GM21515 (cell line): Measurements from ENCODE around the gene AKAP1.

Experiments
- ATAC-seq: cut with Tn5 transposase; IDR thresholded peaks from one replicate; pipeline ENCODE4 v1.9.1; 2021; ENCODE audit not compliant: unreplicated experiment

AKAP1 gene

GRCh38 chr17:57125866-57126265, 40.8 kb downstream of the AKAP1 start:
- no peak for ATAC-seq

- no peak for ATAC-seq
Observed at GRCh38 chr17:57130708-57131461, 45.8 kb downstream of the AKAP1 start.

- no peak for ATAC-seq
Observed at GRCh38 chr17:57132663-57133062, 47.6 kb downstream of the AKAP1 start.

- no peak for ATAC-seq
Observed at GRCh38 chr17:57133486-57133885, 48.4 kb downstream of the AKAP1 start.

- ATAC-seq = no peak
Observed at GRCh38 chr17:57135026-57135788, 50.2 kb downstream of the AKAP1 start.

- no peak for ATAC-seq
Observed at GRCh38 chr17:57135789-57136291, 50.8 kb downstream of the AKAP1 start.

GRCh38 chr17:57136355-57136754, 51.3 kb downstream of the AKAP1 start:
- ATAC-seq = no peak

- ATAC-seq = no peak
Observed at GRCh38 chr17:57138030-57138911, 53.2 kb downstream of the AKAP1 start.

GRCh38 chr17:57138956-57139576, 54.0 kb downstream of the AKAP1 start:
- no peak for ATAC-seq

GRCh38 chr17:57140316-57140715, 55.3 kb downstream of the AKAP1 start:
- ATAC-seq = no peak

GRCh38 chr17:57142925-57143324, 57.9 kb downstream of the AKAP1 start:
- no peak for ATAC-seq

GRCh38 chr17:57143361-57143760, 58.3 kb downstream of the AKAP1 start:
- ATAC-seq = no peak

- no peak for ATAC-seq
Observed at GRCh38 chr17:57143919-57144318, 58.9 kb downstream of the AKAP1 start.

GRCh38 chr17:57144567-57144966, 59.5 kb downstream of the AKAP1 start:
- no peak for ATAC-seq

GRCh38 chr17:57145347-57145746, 60.3 kb downstream of the AKAP1 start:
- ATAC-seq = no peak

GRCh38 chr17:57146273-57146672, 61.2 kb downstream of the AKAP1 start:
- no peak for ATAC-seq

- no peak for ATAC-seq
Observed at GRCh38 chr17:57151798-57152197, 66.8 kb downstream of the AKAP1 start.

GRCh38 chr17:57152967-57153528, 68.0 kb downstream of the AKAP1 start:
- no peak for ATAC-seq

GRCh38 chr17:57154921-57155320, 69.9 kb downstream of the AKAP1 start:
- ATAC-seq = no peak

- no peak for ATAC-seq
Observed at GRCh38 chr17:57158325-57158724, 73.3 kb downstream of the AKAP1 start.
